Naive thymus-derived CD8-positive, alpha-beta T cell (primary cell): ENCODE data around the gene CCDC32. TPM values are rescaled to one million over a fixed set of nuclear protein-coding genes. Genes with fewer than 3 reads are reported as not detected.
A peak's percentile ranks its signal among the peaks of the same experiment; 100 is the strongest.

ENCODE experiments used
- ATAC-seq, 2 donors: fragments of 150-1000 bp; cut with Tn5 transposase in 1 of 2; sonication (Bioruptor Pico), chemical (Tn5 transposase) in 1 of 2; 1 replicate in 1 of 2; 2 replicates in 1 of 2; pipeline ENCODE4 v1.10.0; 2021; ENCODE audit warnings: mild to moderate bottlenecking in 2 of 2, moderate library complexity in 2 of 2
- POLR2A ChIA-PET: fragments of 350-600 bp; sonication (Branson Sonifier 250); formaldehyde crosslinking; loops from one replicate; lab custom pipeline; 2021; ENCODE audit warnings: antibody characterized with exemption; lab: Charles Lee
- DNase-seq, 10 donors: peaks; one replicate each; pipeline versions ENCODE4 v3.0.0 to v3.0.0-alpha.2; 2020 to 2022
- H3K27ac Mint-ChIP-seq, 10 donors: one replicate each; pipeline ENCODE4 v1.8.0; 2020 to 2022; ENCODE audit warnings: mild to moderate bottlenecking in 10 of 10, mixed read lengths in 10 of 10, moderate library complexity in 4 of 10, inconsistent platforms in 1 of 10
- H3K27me3 Mint-ChIP-seq, 5 donors: one replicate each; pipeline ENCODE4 v1.8.0; 2021 to 2022; ENCODE audit warnings: mixed read lengths in 5 of 5
- H3K36me3 Mint-ChIP-seq, 3 donors: one replicate each; pipeline ENCODE4 v1.8.0; 2020 to 2022; ENCODE audit warnings: mixed read lengths in 3 of 3, mild to moderate bottlenecking in 2 of 3, inconsistent platforms in 1 of 3
- H3K4me1 Mint-ChIP-seq, 4 donors: one replicate each; pipeline ENCODE4 v1.8.0; 2021 to 2022; ENCODE audit warnings: mixed read lengths in 4 of 4
- H3K4me3 Mint-ChIP-seq, 10 donors: one replicate each; pipeline ENCODE4 v1.8.0; 2020 to 2022; ENCODE audit warnings: mild to moderate bottlenecking in 10 of 10, mixed read lengths in 10 of 10, moderate library complexity in 6 of 10, inconsistent platforms in 1 of 10
- H3K9me3 Mint-ChIP-seq, 9 donors: one replicate each; pipeline ENCODE4 v1.8.0; 2020 to 2022; ENCODE audit warnings: mixed read lengths in 9 of 9, mild to moderate bottlenecking in 3 of 9, inconsistent platforms in 1 of 9, moderate library complexity in 1 of 9
- polyA plus RNA-seq, 3 donors: library from polyadenylated mRNA; unstranded; fragments of 300-500 nt; fragmentation: Illumina TruSeq; gene quantifications; one replicate each; pipeline ENCODE4 v1.2.3, GENCODE V29; 2021
- total RNA-seq, 8 experiments: library from RNA in 2 of 8; stranded (reverse) in 2 of 8; gene quantifications; one replicate each; pipeline ENCODE4 v1.2.3 and lab custom pipeline; 2021 to 2026

The CCDC32 gene
- total and polyA plus RNA-seq, 5 experiments from 2014 or later = 31.7 to 43.2 (median 40.4) TPM

DNA sequence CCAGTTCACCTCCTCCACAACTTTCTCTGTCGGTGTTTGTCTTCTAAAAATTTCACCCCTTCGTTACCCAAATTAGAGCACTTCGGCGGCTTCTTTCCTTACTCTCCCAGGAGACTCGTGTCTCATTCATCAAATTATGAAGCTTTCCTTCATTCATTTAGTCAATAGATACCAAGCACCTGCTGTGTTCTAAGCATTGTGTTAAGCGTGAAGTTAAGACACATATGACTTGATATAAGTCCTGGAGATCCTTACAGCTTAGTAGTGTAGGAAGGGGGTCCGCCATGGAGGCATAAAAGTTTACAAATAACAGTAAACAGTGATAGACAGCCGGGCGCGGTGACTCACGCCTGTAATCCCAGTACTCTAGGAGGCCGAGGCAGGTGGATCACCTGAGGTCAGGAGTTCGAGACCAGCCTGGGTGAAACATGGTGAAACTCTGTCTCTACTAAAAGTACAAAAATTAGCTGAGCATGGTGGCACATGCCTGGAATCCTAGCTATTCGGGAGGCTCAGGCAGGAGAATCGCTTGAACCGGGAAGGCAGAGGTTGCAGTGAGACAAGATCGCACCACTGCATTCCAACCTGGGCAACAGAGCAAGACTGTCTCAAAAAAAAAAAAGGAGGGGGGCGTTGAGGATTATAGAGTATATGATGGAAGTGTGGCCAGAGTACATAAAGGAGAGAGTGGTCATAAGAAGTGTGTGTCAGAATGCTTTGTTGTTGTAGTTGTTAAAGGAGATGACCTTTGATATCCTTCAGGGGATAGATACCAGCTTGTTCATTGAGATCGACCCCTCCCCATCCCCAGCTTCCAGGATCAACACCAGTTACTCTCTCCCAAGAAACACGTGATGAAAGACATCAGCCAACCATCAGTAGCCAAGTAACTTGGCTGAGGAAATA lies 744 bp upstream of the CCDC32 start:
- no peak for DNase-seq
- ATAC-seq = no peak
- POLR2A ChIA-PET = interaction anchor here (0.5 to 1.6 kb wide), 8 partner anchors 25 to 551 kb away, joined by 3 to 7 read pairs (median 4); partner anchors contain the start of genes BAHD1, PLCB2 and RAD51
- Mint-ChIP-seq H3K27ac (peak overlapping the region; percentile 90 to 99 (median 97)), H3K9me3 (no peaks in the 10 kb centered on the region), H3K27me3 (peaks cover 0 to 2% (median 0%) of the 10 kb centered on the region in 5 donors), H3K36me3 (peaks cover 0 to 11% (median 5%) of the 10 kb centered on the region in 3 donors), H3K4me1 (peaks cover 14 to 74% (median 56%) of the 10 kb centered on the region in 4 donors), H3K4me3 (peak overlapping the region; percentile 83 to 98 (median 96))

DNA sequence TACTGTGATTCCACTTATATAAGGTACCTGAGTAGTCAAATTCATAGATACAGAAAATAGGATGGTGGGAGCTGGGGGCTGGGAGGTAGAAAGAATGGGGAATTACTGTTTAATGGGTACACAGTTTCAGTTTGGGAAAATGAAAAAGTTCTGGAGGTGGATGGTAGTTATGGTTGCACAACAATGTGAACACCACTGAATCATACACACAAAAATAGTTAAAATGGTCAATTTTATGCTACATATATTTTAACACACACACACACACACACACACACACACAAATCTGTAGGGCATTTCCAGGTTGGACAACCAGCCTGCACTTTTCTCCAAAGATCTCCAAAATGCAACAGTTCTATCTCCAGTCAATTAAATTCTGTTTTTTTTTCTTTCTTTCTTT lies 1.4 kb downstream of the CCDC32 start:
- peak overlapping the region; percentile 21 to 97 (median 88) for H3K4me3 Mint-ChIP-seq
- H3K36me3 Mint-ChIP-seq = peaks cover 0 to 13% (median 9%) of the 10 kb centered on the region in 3 donors
- ATAC-seq (no peak), DNase-seq (no peak)
- H3K27ac Mint-ChIP-seq = peak overlapping the region in 7 of 10 donors; percentile 4 to 99 (median 58)
- peaks cover 14 to 78% (median 59%) of the 10 kb centered on the region in 4 donors for H3K4me1 Mint-ChIP-seq
- H3K27me3 Mint-ChIP-seq = no peaks in the 10 kb centered on the region
- POLR2A ChIA-PET = no interaction called here
- H3K9me3 Mint-ChIP-seq = no peaks in the 10 kb centered on the region

DNA sequence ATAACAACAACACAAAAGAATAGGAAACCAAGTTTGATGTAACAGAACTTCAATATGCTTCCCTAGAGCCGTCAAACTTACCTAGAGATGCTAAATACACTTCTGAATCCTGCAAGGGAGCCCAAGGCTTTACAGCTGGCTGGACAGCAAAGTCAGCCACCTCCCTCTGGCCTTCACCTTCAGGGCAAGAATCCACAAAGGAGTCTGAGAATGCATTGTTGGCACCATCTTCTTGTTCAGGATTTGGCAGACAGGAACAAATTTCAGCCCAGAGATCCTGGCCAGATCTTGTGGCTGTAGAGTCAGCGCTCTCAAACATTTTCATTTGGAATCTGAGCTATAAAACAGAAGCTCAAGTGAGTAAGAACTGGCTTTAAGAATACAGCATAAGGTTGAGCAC lies 2.2 kb downstream of the CCDC32 start:
- DNase-seq = no peak
- POLR2A ChIA-PET = interaction anchor here (0.6 kb wide), 1 partner anchor 9 kb away, joined by 3 read pairs; no protein-coding TSS in a partner anchor
- peak overlapping the region in 7 of 10 donors; percentile 13 to 66 (median 47) for H3K4me3 Mint-ChIP-seq
- H3K4me1 Mint-ChIP-seq = peaks cover 14 to 83% (median 61%) of the 10 kb centered on the region in 4 donors
- H3K9me3 Mint-ChIP-seq = no peaks in the 10 kb centered on the region
- peaks cover 0 to 17% (median 10%) of the 10 kb centered on the region in 3 donors for H3K36me3 Mint-ChIP-seq
- no peaks in the 10 kb centered on the region for H3K27me3 Mint-ChIP-seq
- ATAC-seq = no peak
- H3K27ac Mint-ChIP-seq = peak overlapping the region in 4 of 10 donors; percentile 35 to 52 (median 48)

- Mint-ChIP-seq H3K4me1 (peaks cover 8 to 87% (median 46%) of the 10 kb centered on the region in 4 donors), H3K9me3 (no peaks in the 10 kb centered on the region), H3K27ac (peak overlapping the region in 3 of 10 donors; percentile 26 to 66 (median 60)), H3K27me3 (no peaks in the 10 kb centered on the region), H3K36me3 (peaks cover 0 to 53% (median 14%) of the 10 kb centered on the region in 3 donors), H3K4me3 (peak overlapping the region in 1 of 10 donors; percentile 50)
- DNase-seq = no peak
- POLR2A ChIA-PET = interaction anchor here (0.7 kb wide), 2 partner anchors 10 to 47 kb away, joined by 3 read pairs; partner anchors contain the start of gene RPUSD2
- no peak for ATAC-seq
Measured at GRCh38 chr15:40558952-40559742, 5.7 kb downstream of the CCDC32 start.

GRCh38 chr15:40555876-40556275 lies 9.0 kb downstream of the CCDC32 start:
- H3K9me3 Mint-ChIP-seq = no peaks in the 10 kb centered on the region

DNA sequence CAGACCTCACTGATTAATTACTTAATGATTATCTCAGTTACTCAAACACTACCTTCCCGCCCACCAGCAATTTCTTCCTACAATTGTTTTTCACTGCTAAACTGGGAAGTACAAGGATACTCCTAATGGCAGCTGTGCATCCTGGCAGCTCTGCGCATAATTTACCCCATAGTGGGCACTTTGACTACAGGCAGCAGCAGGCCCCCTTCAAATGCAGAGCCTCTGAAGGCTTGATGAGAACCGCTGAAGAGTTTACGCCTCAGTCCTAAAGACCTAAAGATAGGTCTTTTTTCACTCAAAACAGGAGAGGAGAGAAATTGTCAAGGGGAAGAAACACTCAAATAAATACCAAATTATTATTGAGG lies 10.7 kb downstream of the CCDC32 start:
- Mint-ChIP-seq H3K4me3 (peak overlapping the region in 1 of 10 donors; percentile 60), H3K4me1 (peaks cover 1 to 70% (median 13%) of the 10 kb centered on the region in 4 donors), H3K27ac (peak overlapping the region in 2 of 10 donors; percentile 46 to 81), H3K36me3 (peaks cover 0 to 80% (median 14%) of the 10 kb centered on the region in 3 donors), H3K27me3 (no peaks in the 10 kb centered on the region), H3K9me3 (no peaks in the 10 kb centered on the region)
- POLR2A ChIA-PET = no interaction called here
- ATAC-seq = no peak
- DNase-seq = no peak

More at GRCh38 chr15:40555876-40556275, 9.0 kb downstream of the CCDC32 start:
- no peak for DNase-seq
- Mint-ChIP-seq H3K27me3 (no peaks in the 10 kb centered on the region), H3K27ac (peak overlapping the region in 1 of 10 donors; percentile 13), H3K4me1 (peaks cover 4 to 73% (median 25%) of the 10 kb centered on the region in 4 donors), H3K4me3 (no peak overlapping the region), H3K36me3 (peaks cover 0 to 69% (median 14%) of the 10 kb centered on the region in 3 donors)
- POLR2A ChIA-PET = no interaction called here
- no peak for ATAC-seq

DNA sequence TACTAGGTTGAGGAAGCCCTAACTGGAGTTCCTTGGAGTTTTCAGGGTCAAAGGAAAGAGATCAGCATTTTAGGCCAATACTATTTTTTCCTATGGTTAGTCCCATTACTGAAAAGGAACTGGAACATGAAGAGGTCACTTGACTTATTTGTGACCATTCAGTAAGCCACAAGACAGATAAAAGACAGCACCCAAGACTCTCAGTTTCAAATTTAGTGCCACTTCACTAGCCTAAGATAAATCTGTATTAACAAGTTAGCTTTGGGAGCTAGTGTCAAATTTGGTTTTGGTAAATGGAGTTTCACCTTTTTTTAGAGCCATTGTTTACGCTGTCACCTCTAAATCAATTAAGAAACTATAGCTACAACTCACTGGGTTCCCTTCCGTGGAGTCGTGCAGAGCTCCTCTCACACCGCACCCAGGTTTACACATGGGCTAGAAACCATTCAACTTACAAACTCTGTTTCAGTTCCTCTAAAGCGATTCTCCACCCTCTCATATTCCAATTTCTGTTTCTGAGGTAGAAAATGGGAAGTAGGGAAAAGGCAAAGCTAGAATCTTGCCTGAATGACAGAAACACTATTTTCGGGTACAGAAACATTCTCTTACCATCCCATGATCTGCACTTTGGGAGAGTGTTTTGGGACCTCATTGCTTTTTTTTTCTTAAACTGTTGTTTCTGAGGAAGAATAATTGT lies 14.4 kb downstream of the CCDC32 start:
- Mint-ChIP-seq H3K36me3 (peaks cover 4 to 78% (median 11%) of the 10 kb centered on the region in 3 donors), H3K27me3 (no peaks in the 10 kb centered on the region), H3K4me1 (peaks cover 0 to 59% (median 4%) of the 10 kb centered on the region in 4 donors), H3K4me3 (peak overlapping the region in 1 of 10 donors; percentile 55), H3K9me3 (no peaks in the 10 kb centered on the region), H3K27ac (peak overlapping the region in 2 of 10 donors; percentile 33 to 70)
- POLR2A ChIA-PET = no interaction called here
- ATAC-seq (no peak), DNase-seq (no peak)

- Mint-ChIP-seq H3K4me3 (no peak overlapping the region), H3K9me3 (no peaks in the 10 kb centered on the region), H3K27me3 (no peaks in the 10 kb centered on the region), H3K27ac (peak overlapping the region in 2 of 10 donors; percentile 13 to 32), H3K4me1 (peaks cover 0 to 57% (median 7%) of the 10 kb centered on the region in 4 donors), H3K36me3 (peaks cover 4 to 72% (median 11%) of the 10 kb centered on the region in 3 donors)
- no peak for ATAC-seq
- DNase-seq = no peak
- POLR2A ChIA-PET = no interaction called here
Measured at GRCh38 chr15:40549894-40550293, 14.9 kb downstream of the CCDC32 start.

DNA sequence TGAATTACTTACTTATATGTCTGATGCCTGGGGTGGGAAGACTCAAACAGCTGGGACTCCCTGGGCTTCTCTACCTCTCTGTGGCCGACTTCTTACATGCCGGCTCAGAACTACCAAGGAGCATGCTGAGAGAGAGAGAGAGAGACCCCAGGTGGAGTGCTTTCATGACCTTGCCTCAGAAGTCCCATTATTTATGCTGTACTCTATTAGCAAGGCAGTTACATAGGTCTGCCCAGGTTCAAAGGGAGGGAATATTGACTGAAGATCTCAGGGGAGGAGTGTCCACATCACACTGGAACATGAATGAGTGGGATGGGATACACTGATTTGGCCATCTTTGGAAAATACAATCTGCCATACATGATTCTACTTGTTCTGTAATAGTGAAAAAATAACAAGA lies 16.2 kb downstream of the CCDC32 start:
- POLR2A ChIA-PET = no interaction called here
- Mint-ChIP-seq H3K27ac (peak overlapping the region in 1 of 10 donors; percentile 30), H3K4me3 (no peak overlapping the region), H3K4me1 (peaks cover 0 to 58% (median 7%) of the 10 kb centered on the region in 4 donors), H3K27me3 (no peaks in the 10 kb centered on the region), H3K36me3 (peaks cover 4 to 63% (median 11%) of the 10 kb centered on the region in 3 donors), H3K9me3 (no peaks in the 10 kb centered on the region)
- ATAC-seq (no peak), DNase-seq (no peak)

- no peak overlapping the region for H3K27ac Mint-ChIP-seq
- no peaks in the 10 kb centered on the region for H3K9me3 Mint-ChIP-seq
- H3K4me1 Mint-ChIP-seq = peaks cover 0 to 54% (median 7%) of the 10 kb centered on the region in 4 donors
- peaks cover 4 to 40% (median 4%) of the 10 kb centered on the region in 3 donors for H3K36me3 Mint-ChIP-seq
- no peak for DNase-seq
- H3K27me3 Mint-ChIP-seq = no peaks in the 10 kb centered on the region
- no peak for ATAC-seq
- no peak overlapping the region for H3K4me3 Mint-ChIP-seq
- POLR2A ChIA-PET = no interaction called here
Measured at GRCh38 chr15:40545457-40545856, 19.4 kb downstream of the CCDC32 start.

DNA sequence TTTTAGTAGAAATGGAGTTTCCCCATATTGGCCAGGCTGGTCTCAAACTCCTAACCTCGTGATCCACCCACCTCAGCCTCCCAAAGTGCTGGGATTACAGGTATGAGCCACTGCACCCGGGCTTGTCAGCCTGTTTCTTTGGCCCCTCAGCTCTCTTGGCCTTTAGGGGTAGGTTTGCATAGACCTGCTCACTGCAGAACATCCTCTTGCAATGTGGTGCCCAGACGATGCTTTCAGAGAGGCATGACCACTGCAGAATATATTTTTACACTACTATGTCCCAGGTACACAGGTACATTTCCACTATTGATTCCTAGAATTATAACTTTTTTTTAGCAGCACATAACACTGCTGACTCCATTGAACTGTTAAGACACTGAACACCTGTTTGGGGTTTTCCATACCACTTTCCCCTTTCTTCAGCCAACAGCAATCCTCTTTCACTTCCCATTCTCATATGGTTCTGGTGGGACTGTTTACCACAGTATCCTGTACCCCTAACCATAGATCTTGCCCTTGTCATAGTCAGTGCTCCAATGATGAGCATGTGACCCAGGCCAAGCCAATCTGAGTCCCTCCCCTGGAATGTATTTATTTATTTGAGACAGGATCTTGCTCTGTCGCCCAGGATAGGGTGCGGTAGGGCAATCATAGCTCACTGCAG lies 21.1 kb downstream of the CCDC32 start:
- peaks cover 0 to 41% (median 4%) of the 10 kb centered on the region in 4 donors for H3K4me1 Mint-ChIP-seq
- H3K4me3 Mint-ChIP-seq = peak overlapping the region in 1 of 10 donors; percentile 29
- peaks cover 4 to 31% (median 8%) of the 10 kb centered on the region in 3 donors for H3K36me3 Mint-ChIP-seq
- POLR2A ChIA-PET = no interaction called here
- peak in 1 of 2 donors; percentile 42 for ATAC-seq
- H3K9me3 Mint-ChIP-seq = no peaks in the 10 kb centered on the region
- DNase-seq = no peak
- H3K27me3 Mint-ChIP-seq = no peaks in the 10 kb centered on the region
- peak overlapping the region in 3 of 10 donors; percentile 29 to 70 (median 43) for H3K27ac Mint-ChIP-seq
